H9 (cell line): ENCODE measurements around the gene C2CD2. TPM values are rescaled to one million over a fixed set of nuclear protein-coding genes. Genes with fewer than 3 reads are reported as not detected.

Experiments used
- DNase-seq: peaks from one replicate; pipeline ENCODE4 v3.0.0-alpha.2; 2017
- H2AFZ ChIP-seq: one replicate; pipeline ENCODE4 v1.6.1; 2013; ENCODE audit warnings: mild to moderate bottlenecking, low read length, control low read depth, moderate library complexity
- H2AK5ac ChIP-seq: 2 replicates; pipeline ENCODE4 v1.6.1; 2013; ENCODE audit warnings: low read length, control low read depth, mixed read lengths; ENCODE audit not compliant: insufficient read length
- H2BK120ac ChIP-seq: one replicate; pipeline ENCODE4 v1.6.1; 2013; ENCODE audit warnings: low read depth, mild to moderate bottlenecking, low read length, control low read depth, inconsistent platforms; ENCODE audit not compliant: poor library complexity, severe bottlenecking
- H2BK12ac ChIP-seq: 2 replicates; pipeline ENCODE4 v1.6.1; 2013; ENCODE audit warnings: low read length, control low read depth, mixed read lengths, low read depth; ENCODE audit not compliant: insufficient read length
- H2BK15ac ChIP-seq: 2 replicates; pipeline ENCODE4 v1.6.1; 2013; ENCODE audit warnings: low read depth, low read length, control low read depth
- H2BK20ac ChIP-seq: one replicate; pipeline ENCODE4 v1.6.1; 2013; ENCODE audit warnings: low read depth, mild to moderate bottlenecking, low read length, control low read depth, inconsistent platforms; ENCODE audit not compliant: poor library complexity, severe bottlenecking
- H2BK5ac ChIP-seq: 2 replicates; pipeline ENCODE4 v1.6.1; 2013; ENCODE audit warnings: low read length, control low read depth, mixed read lengths; ENCODE audit not compliant: insufficient read length
- H3K14ac ChIP-seq: 2 replicates; pipeline ENCODE4 v1.6.1; 2013; ENCODE audit warnings: low read length, control low read depth; ENCODE audit not compliant: insufficient read depth
- H3K18ac ChIP-seq: 2 replicates; pipeline ENCODE4 v1.6.1; 2013; ENCODE audit warnings: low read depth, mild to moderate bottlenecking, mixed read lengths, low read length, control low read depth; ENCODE audit not compliant: insufficient read length
- H3K23ac ChIP-seq: 2 replicates; pipeline ENCODE4 v1.6.1; 2013; ENCODE audit warnings: low read length, control low read depth, mixed read lengths, low read depth; ENCODE audit not compliant: insufficient read length
- H3K23me2 ChIP-seq: 2 replicates; pipeline ENCODE4 v1.6.1; 2013; ENCODE audit warnings: low read depth, mild to moderate bottlenecking, mixed read lengths, low read length, control low read depth; ENCODE audit not compliant: insufficient read length, poor library complexity, severe bottlenecking
- H3K27ac ChIP-seq: 2 replicates; pipeline ENCODE4 v1.5.1; 2013; ENCODE audit warnings: low read length, control low read depth, mixed read lengths, low read depth; ENCODE audit not compliant: insufficient read length
- H3K27me3 ChIP-seq: 2 replicates; pipeline ENCODE4 v1.6.1; 2013; ENCODE audit warnings: low read length, control low read depth, inconsistent platforms; ENCODE audit not compliant: insufficient read depth
- H3K4ac ChIP-seq: 2 replicates; pipeline ENCODE4 v1.6.1; 2013; ENCODE audit warnings: low read depth, mild to moderate bottlenecking, control low read depth, inconsistent platforms, low read length, moderate library complexity
- H3K4me1 ChIP-seq: 2 replicates; pipeline ENCODE4 v1.6.1; 2013; ENCODE audit warnings: low read length, control low read depth, inconsistent platforms; ENCODE audit not compliant: insufficient read depth
- H3K4me2 ChIP-seq: 2 replicates; pipeline ENCODE4 v1.6.1; 2013; ENCODE audit warnings: low read length, control low read depth, mixed read lengths; ENCODE audit not compliant: insufficient read length, insufficient read depth
- H3K56ac ChIP-seq: 2 replicates; pipeline ENCODE4 v1.6.1; 2013; ENCODE audit warnings: low read depth, mild to moderate bottlenecking, mixed read lengths, low read length, control low read depth; ENCODE audit not compliant: insufficient read length
- H3K79me1 ChIP-seq: 2 replicates; pipeline ENCODE4 v1.6.1; 2013; ENCODE audit warnings: low read depth, mild to moderate bottlenecking, moderate library complexity, low read length, control low read depth, inconsistent platforms; ENCODE audit not compliant: insufficient read depth, poor library complexity, severe bottlenecking
- H3K79me2 ChIP-seq: 2 replicates; pipeline ENCODE4 v1.6.1; 2013; ENCODE audit warnings: low read length, control low read depth, inconsistent platforms; ENCODE audit not compliant: insufficient read depth
- H3K9ac ChIP-seq: 2 replicates; pipeline ENCODE4 v1.6.1; 2013; ENCODE audit warnings: low read length, control low read depth, mixed read lengths; ENCODE audit not compliant: insufficient read length; ENCODE audit errors: extremely low read depth
- H3K9me3 ChIP-seq: one replicate; pipeline ENCODE4 v1.6.1; 2013; ENCODE audit warnings: low read depth, low read length, inconsistent platforms; ENCODE audit not compliant: control insufficient read depth
- H3T11ph ChIP-seq: one replicate; pipeline ENCODE4 v1.6.1; 2013; ENCODE audit warnings: mild to moderate bottlenecking, low read length, control low read depth, inconsistent platforms
- H4K20me1 ChIP-seq: one replicate; pipeline ENCODE4 v1.6.1; 2013; ENCODE audit not compliant: control insufficient read depth, insufficient read length, insufficient read depth
- H4K5ac ChIP-seq: 2 replicates; pipeline ENCODE4 v1.6.1; 2013; ENCODE audit warnings: low read depth, mild to moderate bottlenecking, mixed read lengths, low read length, control low read depth; ENCODE audit not compliant: insufficient read length
- H4K8ac ChIP-seq: replicated peaks from 2 replicates; pipeline ENCODE4 v1.6.1; 2013; ENCODE audit warnings: low read length, control low read depth, mixed read lengths, low read depth; ENCODE audit not compliant: insufficient read length
- H4K91ac ChIP-seq: 2 replicates; pipeline ENCODE4 v1.6.1; 2013; ENCODE audit warnings: low read depth, mild to moderate bottlenecking, moderate library complexity, mixed read lengths, low read length, control low read depth; ENCODE audit not compliant: insufficient read length
- H3K27ac Mint-ChIP-seq, 3 experiments: 2 replicates in 2 of 3; 3 replicates in 1 of 3; pipeline ENCODE4 v1.8.0; 2020 to 2021; ENCODE audit warnings: mixed read lengths in 3 of 3, mild to moderate bottlenecking in 1 of 3, moderate library complexity in 1 of 3
- H3K27me3 Mint-ChIP-seq: 2 replicates; pipeline ENCODE4 v1.8.0; 2021; ENCODE audit warnings: low read depth, mild to moderate bottlenecking, moderate library complexity, mixed read lengths
- H3K36me3 Mint-ChIP-seq, 3 experiments: 2 replicates in 2 of 3; 3 replicates in 1 of 3; pipeline ENCODE4 v1.8.0; 2020 to 2021; ENCODE audit warnings: low read depth in 3 of 3, mixed read lengths in 3 of 3; ENCODE audit not compliant: insufficient read depth in 1 of 3
- H3K4me1 Mint-ChIP-seq, 2 experiments: 2 replicates each; pipeline ENCODE4 v1.8.0; 2020; ENCODE audit warnings: mixed read lengths in 2 of 2
- H3K4me3 Mint-ChIP-seq, 2 experiments: 2 replicates in 1 of 2; 3 replicates in 1 of 2; pipeline ENCODE4 v1.8.0; 2020 to 2021; ENCODE audit warnings: mild to moderate bottlenecking in 2 of 2, mixed read lengths in 2 of 2, moderate library complexity in 1 of 2
- H3K9me3 Mint-ChIP-seq, 2 experiments: 2 replicates in 1 of 2; 3 replicates in 1 of 2; pipeline ENCODE4 v1.8.0; 2020; ENCODE audit warnings: mild to moderate bottlenecking in 2 of 2, mixed read lengths in 2 of 2, moderate library complexity in 1 of 2
- WGBS: extraction: QIAGEN DNeasy Blood & Tissue Kit; methylation state at CpG from one replicate; pipeline ENCODE4 v1.1.7; 2013; ENCODE audit warnings: missing lambda C conversion rate, low lambda C conversion rate, mixed read lengths; ENCODE audit not compliant: insufficient read length; ENCODE audit errors: extremely low coverage; 5-methylcytosine and 5-hydroxymethylcytosine counted together
- total RNA-seq: library from RNA; stranded (reverse); gene quantifications from 2 replicates; pipeline ENCODE4 v1.2.1, GENCODE V29; 2021
- TF ChIP-seq, protein P1 (sequence below): fragments of 200-600 bp; sonication (generic); conservative IDR thresholded peaks from 3 replicates; pipeline ENCODE4 v1.8.0; 2021; ENCODE audit warnings: antibody characterized with exemption, mild to moderate bottlenecking

C2CD2 gene
- total RNA-seq, 1 experiment from 2014 or later = 14.6 TPM

DNA sequence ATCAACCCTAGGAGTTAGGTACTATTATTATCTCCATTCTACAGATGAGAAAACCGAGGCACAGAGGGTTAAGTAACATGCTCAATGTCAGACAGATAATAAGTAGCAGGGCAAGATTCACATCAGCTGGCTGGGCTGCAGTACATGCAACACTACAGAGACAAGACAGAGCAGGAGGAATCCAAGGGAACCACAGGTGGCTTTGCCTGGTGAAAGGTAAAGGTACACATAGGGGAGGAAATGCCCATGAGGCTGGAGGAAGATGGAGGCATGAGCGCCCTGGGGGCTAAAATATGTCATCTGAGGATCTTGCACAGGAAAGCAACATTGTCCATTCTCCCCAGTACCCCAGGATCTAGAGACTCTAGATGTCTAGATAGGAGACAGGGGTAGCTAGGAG, 48.0 kb upstream of the C2CD2 start:
- H3K27me3 Mint-ChIP-seq = no peaks in the 10 kb centered on the region
- Histone ChIP-seq H3K4ac (no peak overlapping the region), H2BK5ac (no peak overlapping the region), H3K27me3 (no peaks in the 10 kb centered on the region), H2BK12ac (no peak overlapping the region), H3K9ac (no peak overlapping the region), H4K91ac (no peak overlapping the region), H3K4me2 (no peak overlapping the region), H3K27ac (no peak overlapping the region), H3K56ac (no peak overlapping the region), H4K20me1 (no peaks in the 10 kb centered on the region), H3K23ac (no peak overlapping the region), H2AFZ (no peak overlapping the region), H3K4me1 (no peaks in the 10 kb centered on the region), H4K5ac (no peak overlapping the region), H2AK5ac (no peak overlapping the region), H3K9me3 (peaks cover under 1% of the 10 kb centered on the region), H3K18ac (no peak overlapping the region), H4K8ac (no peak overlapping the region), H3K79me1 (peaks cover 5% of the 10 kb centered on the region), H3K14ac (no peak overlapping the region), H2BK120ac (no peak overlapping the region), H2BK15ac (no peak overlapping the region), H2BK20ac (no peak overlapping the region), H3K79me2 (0 out of 2 replicates have a peak, but pooled peaks cover 3% of the 10 kb centered on the region), H3T11ph (no peak overlapping the region), H3K23me2 (no peaks in the 10 kb centered on the region)
- TF ChIP-seq, protein P1, sequence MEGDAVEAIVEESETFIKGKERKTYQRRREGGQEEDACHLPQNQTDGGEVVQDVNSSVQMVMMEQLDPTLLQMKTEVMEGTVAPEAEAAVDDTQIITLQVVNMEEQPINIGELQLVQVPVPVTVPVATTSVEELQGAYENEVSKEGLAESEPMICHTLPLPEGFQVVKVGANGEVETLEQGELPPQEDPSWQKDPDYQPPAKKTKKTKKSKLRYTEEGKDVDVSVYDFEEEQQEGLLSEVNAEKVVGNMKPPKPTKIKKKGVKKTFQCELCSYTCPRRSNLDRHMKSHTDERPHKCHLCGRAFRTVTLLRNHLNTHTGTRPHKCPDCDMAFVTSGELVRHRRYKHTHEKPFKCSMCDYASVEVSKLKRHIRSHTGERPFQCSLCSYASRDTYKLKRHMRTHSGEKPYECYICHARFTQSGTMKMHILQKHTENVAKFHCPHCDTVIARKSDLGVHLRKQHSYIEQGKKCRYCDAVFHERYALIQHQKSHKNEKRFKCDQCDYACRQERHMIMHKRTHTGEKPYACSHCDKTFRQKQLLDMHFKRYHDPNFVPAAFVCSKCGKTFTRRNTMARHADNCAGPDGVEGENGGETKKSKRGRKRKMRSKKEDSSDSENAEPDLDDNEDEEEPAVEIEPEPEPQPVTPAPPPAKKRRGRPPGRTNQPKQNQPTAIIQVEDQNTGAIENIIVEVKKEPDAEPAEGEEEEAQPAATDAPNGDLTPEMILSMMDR = no peak
- DNase-seq = no peak
- no CpG with 5 or more reads among the region's 2 CpGs for WGBS
- no peak overlapping the region for H3K27ac Mint-ChIP-seq
- peaks cover 30 to 47% (median 37%) of the 10 kb centered on the region in 3 experiments for H3K36me3 Mint-ChIP-seq
- no peaks in the 10 kb centered on the region for H3K4me1 Mint-ChIP-seq
- H3K9me3 Mint-ChIP-seq = peaks cover 2 to 9% of the 10 kb centered on the region in 2 experiments
- no peak overlapping the region for H3K4me3 Mint-ChIP-seq
